ENCODE measurements around the gene BCL11A.

DNA sequence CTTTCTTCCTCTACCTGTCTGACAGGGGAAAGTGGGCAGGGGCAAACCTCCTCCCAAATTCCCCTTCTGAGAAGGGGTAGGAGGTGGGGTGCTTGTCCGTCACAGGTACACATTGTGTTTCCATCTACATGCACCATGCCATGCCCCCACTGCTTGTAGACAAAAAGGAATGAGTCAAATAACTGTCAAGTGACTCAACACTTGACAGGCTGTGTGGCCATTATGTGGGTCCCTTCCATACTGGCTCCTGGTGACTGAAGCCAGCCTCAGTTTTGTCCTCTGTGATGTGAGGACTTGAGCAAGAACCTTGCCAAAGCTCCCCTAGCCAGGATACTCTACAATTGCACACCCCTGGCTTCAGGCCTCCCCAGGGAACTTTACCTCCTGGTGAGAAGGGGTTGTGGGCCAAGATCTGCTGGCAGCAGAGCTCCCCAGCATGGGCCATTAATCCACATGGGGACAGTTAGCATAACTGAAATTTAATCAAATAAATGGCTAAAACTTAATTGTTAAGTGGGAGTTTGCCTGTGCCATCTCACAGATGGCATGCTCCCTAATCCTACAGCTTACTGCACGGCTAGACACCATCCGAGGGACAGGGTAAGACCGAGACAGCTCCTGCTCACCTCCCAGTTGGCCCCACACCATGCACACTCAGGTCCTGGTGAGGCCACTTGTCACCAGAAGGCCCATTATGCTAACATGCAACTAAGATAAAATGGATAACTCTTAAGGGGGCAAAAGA lies 140.2 kb downstream of the BCL11A start:
- TF ChIP-seq, protein P1, sequence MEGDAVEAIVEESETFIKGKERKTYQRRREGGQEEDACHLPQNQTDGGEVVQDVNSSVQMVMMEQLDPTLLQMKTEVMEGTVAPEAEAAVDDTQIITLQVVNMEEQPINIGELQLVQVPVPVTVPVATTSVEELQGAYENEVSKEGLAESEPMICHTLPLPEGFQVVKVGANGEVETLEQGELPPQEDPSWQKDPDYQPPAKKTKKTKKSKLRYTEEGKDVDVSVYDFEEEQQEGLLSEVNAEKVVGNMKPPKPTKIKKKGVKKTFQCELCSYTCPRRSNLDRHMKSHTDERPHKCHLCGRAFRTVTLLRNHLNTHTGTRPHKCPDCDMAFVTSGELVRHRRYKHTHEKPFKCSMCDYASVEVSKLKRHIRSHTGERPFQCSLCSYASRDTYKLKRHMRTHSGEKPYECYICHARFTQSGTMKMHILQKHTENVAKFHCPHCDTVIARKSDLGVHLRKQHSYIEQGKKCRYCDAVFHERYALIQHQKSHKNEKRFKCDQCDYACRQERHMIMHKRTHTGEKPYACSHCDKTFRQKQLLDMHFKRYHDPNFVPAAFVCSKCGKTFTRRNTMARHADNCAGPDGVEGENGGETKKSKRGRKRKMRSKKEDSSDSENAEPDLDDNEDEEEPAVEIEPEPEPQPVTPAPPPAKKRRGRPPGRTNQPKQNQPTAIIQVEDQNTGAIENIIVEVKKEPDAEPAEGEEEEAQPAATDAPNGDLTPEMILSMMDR (IDR thresholded peaks at IDR 0.05; ENCODE audit: insufficient read depth, low read length, poor library complexity, severe bottlenecking) = no peak
- no peak for TF ChIP-seq EZH2phosphoT487 (conservative IDR thresholded peaks at IDR 0.05; ENCODE audit: low read length)

Data from SU-DHL-6 (cell line).